DND-41 (cell line): ENCODE measurements around the gene LRRC4.

ENCODE experiments used
- CTCF ChIP-seq: IDR thresholded peaks from 2 replicates; pipeline ENCODE4 v1.5.1; 2012; ENCODE audit warnings: borderline replicate concordance, low read length, moderate library complexity, mild to moderate bottlenecking; ENCODE audit not compliant: poor library complexity, severe bottlenecking; ENCODE audit errors: extremely low read depth
- EZH2 ChIP-seq: IDR thresholded peaks from 3 replicates; pipeline ENCODE4 v1.6.1; 2012; ENCODE audit warnings: borderline replicate concordance, low read depth, mild to moderate bottlenecking, moderate library complexity, low read length, inconsistent platforms; ENCODE audit not compliant: severe bottlenecking

GRCh38 chr7:128053023-128053422 is 21.8 kb upstream of the LRRC4 start:
- TF ChIP-seq CTCF (no peak), EZH2 (no peak)
